ENCODE results near the gene ADAMTSL4.

Gene ADAMTSL4

DNA sequence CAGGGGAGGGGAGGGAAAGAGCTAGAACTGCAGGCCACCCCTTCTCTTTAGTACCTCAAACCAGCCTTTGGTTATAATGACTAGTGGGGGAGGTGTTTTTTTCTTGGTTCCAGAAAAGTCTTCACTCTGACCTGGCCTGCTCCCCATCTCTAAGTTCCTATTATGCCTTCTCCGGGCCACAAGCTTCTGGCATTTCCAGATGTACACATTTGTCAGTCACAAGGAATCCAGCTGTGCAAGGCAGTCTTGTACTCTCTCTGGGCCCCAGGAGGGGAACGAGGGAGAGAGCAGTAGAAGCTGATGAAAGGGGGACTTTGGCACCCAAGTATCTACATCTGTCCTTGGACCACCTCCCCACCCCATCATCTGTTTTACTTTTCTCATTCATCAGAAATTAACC lies 36.4 kb upstream of the ADAMTSL4 start:
- TF ChIP-seq, protein P1, sequence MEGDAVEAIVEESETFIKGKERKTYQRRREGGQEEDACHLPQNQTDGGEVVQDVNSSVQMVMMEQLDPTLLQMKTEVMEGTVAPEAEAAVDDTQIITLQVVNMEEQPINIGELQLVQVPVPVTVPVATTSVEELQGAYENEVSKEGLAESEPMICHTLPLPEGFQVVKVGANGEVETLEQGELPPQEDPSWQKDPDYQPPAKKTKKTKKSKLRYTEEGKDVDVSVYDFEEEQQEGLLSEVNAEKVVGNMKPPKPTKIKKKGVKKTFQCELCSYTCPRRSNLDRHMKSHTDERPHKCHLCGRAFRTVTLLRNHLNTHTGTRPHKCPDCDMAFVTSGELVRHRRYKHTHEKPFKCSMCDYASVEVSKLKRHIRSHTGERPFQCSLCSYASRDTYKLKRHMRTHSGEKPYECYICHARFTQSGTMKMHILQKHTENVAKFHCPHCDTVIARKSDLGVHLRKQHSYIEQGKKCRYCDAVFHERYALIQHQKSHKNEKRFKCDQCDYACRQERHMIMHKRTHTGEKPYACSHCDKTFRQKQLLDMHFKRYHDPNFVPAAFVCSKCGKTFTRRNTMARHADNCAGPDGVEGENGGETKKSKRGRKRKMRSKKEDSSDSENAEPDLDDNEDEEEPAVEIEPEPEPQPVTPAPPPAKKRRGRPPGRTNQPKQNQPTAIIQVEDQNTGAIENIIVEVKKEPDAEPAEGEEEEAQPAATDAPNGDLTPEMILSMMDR (IDR thresholded peaks at IDR 0.05; ENCODE audit: low read length, missing control alignments): no peak
- no peak overlapping the region for H3K4me3 ChIP-seq (replicated peaks; ENCODE audit: low read depth, low read length)
- no peak for DNase-seq (ENCODE audit: low read depth)

DNA sequence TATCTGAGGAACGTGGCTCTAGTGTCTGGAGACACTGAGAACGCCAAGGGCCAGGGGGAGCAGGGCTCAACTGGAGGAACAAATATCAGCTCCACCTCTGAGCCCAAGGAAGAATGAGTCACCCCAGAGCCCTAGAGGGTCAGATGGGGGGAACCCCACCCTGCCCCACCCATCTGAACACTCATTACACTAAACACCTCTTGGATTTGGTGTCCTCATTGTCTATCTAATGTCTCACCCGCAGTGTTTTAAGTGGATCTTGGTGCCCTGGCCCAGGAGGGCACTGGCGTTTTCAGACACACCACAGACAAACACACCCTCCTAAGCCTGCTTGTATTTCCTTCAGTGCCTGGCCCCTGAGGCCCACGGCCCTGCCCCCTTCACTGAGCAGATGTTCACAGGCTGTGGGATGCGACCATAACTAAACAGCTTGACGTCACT lies 35.8 kb upstream of the ADAMTSL4 start:
- TF ChIP-seq, protein P1 (IDR thresholded peaks at IDR 0.05; ENCODE audit: low read length, missing control alignments): no peak
- DNase-seq (ENCODE audit: low read depth): no peak
- no peak overlapping the region for H3K4me3 ChIP-seq (replicated peaks; ENCODE audit: low read depth, low read length)

DNA sequence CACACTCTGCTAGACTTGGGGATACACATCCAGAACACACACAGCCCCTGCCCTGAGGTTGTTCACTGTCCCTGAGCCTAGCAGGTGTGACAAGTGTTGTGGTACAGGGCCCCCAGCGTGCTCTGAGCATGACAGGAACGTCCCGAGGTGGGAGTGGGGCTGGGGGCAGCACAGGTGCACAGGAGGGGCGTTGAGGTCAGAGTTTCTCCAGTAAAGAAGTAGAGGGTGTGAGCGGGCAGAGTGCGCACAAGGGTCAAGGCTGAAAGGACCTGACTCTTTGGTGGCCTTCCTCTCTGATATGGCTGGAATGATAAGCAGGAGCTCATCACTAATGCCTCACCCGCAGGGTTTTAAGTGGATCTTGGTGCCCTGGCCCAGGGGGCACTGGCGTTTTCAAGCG lies 34.9 kb upstream of the ADAMTSL4 start:
- TF ChIP-seq, protein P1 (IDR thresholded peaks at IDR 0.05; ENCODE audit: low read length, missing control alignments): no peak
- DNase-seq (ENCODE audit: low read depth): no peak
- H3K4me3 ChIP-seq (replicated peaks; ENCODE audit: low read depth, low read length): no peak overlapping the region

DNA sequence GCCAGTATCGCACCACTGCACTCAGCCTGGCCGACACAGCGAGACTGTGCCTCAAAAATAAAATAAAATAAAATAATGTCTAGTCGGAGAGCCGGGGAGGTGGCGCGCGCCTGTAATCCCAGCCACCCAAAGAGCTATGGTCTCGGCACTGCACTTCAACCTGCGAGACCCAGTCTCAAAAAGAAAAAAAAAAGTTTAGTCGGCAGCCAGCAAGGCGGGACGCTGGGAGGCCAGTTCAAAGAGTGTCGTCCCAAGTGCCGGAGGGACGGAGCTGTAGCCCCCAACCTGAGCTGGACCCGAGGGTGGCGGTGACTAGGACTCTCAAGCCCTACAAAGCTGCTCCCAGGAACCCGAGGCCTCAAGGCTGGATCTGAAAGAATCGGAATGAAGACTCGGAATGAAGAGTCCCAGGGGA lies 34.3 kb upstream of the ADAMTSL4 start:
- DNase-seq (ENCODE audit: low read depth): no peak
- peak overlapping the region; percentile 67 for H3K4me3 ChIP-seq (replicated peaks; ENCODE audit: low read depth, low read length)
- TF ChIP-seq, protein P1 (IDR thresholded peaks at IDR 0.05; ENCODE audit: low read length, missing control alignments): no peak

DNA sequence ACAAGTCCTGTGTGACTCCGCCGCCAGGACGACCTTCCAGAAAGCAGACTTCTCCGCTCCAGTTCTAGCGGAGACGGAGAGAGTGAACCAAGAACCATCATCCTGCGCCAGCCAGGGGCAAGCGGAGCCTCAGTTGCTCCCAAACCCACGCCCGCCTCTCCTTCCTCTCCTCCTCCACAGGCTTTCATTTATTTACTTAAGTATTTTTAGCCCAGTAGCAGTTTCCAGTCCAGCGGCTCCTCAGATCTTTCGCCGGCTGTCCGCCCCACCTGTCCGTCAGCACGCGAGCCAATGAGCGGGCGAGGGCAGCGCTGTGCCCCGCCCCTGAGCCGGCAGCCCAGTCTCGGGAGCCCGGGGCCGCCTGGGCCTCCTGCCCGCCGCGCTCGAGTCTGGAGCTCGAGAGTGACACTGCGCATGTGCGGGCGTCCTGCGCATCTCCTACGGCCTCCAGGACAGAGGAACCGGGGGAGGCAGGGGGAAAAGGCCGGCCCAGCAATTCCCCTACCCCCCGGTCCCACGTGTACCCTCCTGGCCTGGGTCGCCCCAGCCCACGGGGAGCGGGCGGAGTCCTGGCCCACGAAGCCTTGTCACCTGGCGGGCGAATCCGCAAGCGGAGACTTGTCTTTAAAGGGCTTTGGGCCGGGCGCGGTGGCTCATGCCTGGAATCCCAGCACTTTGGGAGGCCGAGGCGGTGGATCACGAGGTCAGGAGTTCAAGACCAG lies 33.7 kb upstream of the ADAMTSL4 start, which contains the start of gene FALEC:
Gene FALEC (plus strand): TSS at position 425 of the 722 bp plus-strand sequence.
- peak within 1 kb of the TSS; percentile 67 for H3K4me3 ChIP-seq (replicated peaks; ENCODE audit: low read depth, low read length)
- peak; percentile 96 for DNase-seq (ENCODE audit: low read depth)
- TF ChIP-seq, protein P1 (IDR thresholded peaks at IDR 0.05; ENCODE audit: low read length, missing control alignments): no peak

DNA sequence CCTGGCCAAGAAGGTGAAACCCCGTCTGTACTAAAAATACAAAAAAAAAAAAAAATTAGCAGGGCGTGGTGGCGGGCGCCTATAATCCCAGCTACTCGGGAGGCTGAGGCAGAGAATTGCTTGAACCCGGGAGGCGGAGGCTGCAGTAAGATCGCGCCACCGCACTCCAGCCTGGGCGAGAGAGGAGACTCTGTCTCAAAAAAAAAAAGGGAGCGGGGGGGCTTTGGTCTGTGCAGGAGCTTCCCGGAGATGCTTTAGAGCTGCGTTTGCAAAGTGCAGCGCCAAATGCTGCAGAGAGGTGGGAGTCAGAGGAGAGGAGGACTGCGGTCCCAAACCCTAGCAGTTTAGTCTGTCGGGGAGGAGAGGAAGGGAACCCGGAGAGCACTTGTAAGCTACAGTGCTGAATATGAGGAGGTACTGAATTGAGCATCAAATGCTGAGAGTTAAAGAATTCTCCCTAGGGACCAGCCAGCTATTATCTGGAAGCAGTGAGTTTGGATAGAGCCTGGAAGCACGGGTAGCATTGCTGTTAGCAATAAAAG lies 33.1 kb upstream of the ADAMTSL4 start:
- TF ChIP-seq, protein P1 (IDR thresholded peaks at IDR 0.05; ENCODE audit: low read length, missing control alignments): no peak
- DNase-seq (ENCODE audit: low read depth): peak; percentile 13
- H3K4me3 ChIP-seq (replicated peaks; ENCODE audit: low read depth, low read length): peak overlapping the region; percentile 67

Measured in fibroblast of pulmonary artery (primary cell).